ENCODE results near the gene TRABD2A.
"Not testable (repeated sequence)": the region's sequence is repeated elsewhere in the genome, so short reads cannot be mapped to it uniquely, and the experiment has no call there.

Gene TRABD2A

GRCh38 chr2:84782717-84783442, 98.0 kb downstream of the TRABD2A start:
- no peak for DNase-seq (ENCODE audit: low read depth in 1 of 2, low spot score in 1 of 2)

- DNase-seq (ENCODE audit: low read depth in 1 of 2, low spot score in 1 of 2), result peak in 1 of 2 donors; percentile 18
These were observed 98.8 kb downstream of the TRABD2A start for GRCh38 chr2:84781942-84782716.

GRCh38 chr2:84779781-84780180, 101.1 kb downstream of the TRABD2A start:
- DNase-seq (ENCODE audit: low read depth in 1 of 2, low spot score in 1 of 2), result no peak

- DNase-seq (ENCODE audit: low read depth in 1 of 2, low spot score in 1 of 2), result no peak
These were observed 101.8 kb downstream of the TRABD2A start for GRCh38 chr2:84778911-84779690.

GRCh38 chr2:84776011-84776410, 104.9 kb downstream of the TRABD2A start:
- no peak for DNase-seq (ENCODE audit: low read depth in 1 of 2, low spot score in 1 of 2)

GRCh38 chr2:84773562-84773961, 107.3 kb downstream of the TRABD2A start:
- not testable (repeated sequence) for DNase-seq (ENCODE audit: low read depth in 1 of 2, low spot score in 1 of 2)
